HUES64 (cell line): ENCODE data around the gene OR8H2. TPM values are rescaled to one million over a fixed set of nuclear protein-coding genes. Genes with fewer than 3 reads are reported as not detected.
"Not testable (repeated sequence)": the region's sequence is repeated elsewhere in the genome, so short reads cannot be mapped to it uniquely, and the experiment has no call there.

Experiments used
- H3K27ac ChIP-seq: 2 replicates; pipeline ENCODE4 v1.7.0; 2013; ENCODE audit warnings: low read depth, low read length, inconsistent platforms
- H3K27me3 ChIP-seq: 2 replicates; pipeline ENCODE4 v1.6.1; 2013; ENCODE audit warnings: mild to moderate bottlenecking, low read length; ENCODE audit not compliant: insufficient read depth
- H3K36me3 ChIP-seq: 2 replicates; pipeline ENCODE4 v1.6.1; 2013; ENCODE audit warnings: mild to moderate bottlenecking, low read length; ENCODE audit not compliant: insufficient read depth
- H3K4me1 ChIP-seq: 2 replicates; pipeline ENCODE4 v1.6.1; 2013; ENCODE audit warnings: mild to moderate bottlenecking, low read length, moderate library complexity; ENCODE audit not compliant: insufficient read depth
- H3K4me3 ChIP-seq: 2 replicates; pipeline ENCODE4 v1.5.1; 2013; ENCODE audit warnings: mild to moderate bottlenecking, low read length, moderate library complexity
- H3K9ac ChIP-seq: 2 replicates; pipeline ENCODE4 v1.6.1; 2013; ENCODE audit warnings: mild to moderate bottlenecking, low read depth, low read length
- H3K9me3 ChIP-seq: 2 replicates; pipeline ENCODE4 v1.6.1; 2013; ENCODE audit warnings: low read depth, low read length; ENCODE audit not compliant: insufficient read depth
- WGBS: fragments of 150-250, 120-280 bp; methylation state at CpG from one replicate; pipeline ENCODE4 v1.1.7; 2013; ENCODE audit warnings: missing lambda C conversion rate; 5-methylcytosine and 5-hydroxymethylcytosine counted together
- polyA plus RNA-seq, 2 experiments: library from polyadenylated mRNA; stranded (reverse); fragments of 50-300 nt; gene quantifications; one replicate each; pipeline ENCODE4 v1.2.3, GENCODE V29; 2013

OR8H2 gene, protein sequence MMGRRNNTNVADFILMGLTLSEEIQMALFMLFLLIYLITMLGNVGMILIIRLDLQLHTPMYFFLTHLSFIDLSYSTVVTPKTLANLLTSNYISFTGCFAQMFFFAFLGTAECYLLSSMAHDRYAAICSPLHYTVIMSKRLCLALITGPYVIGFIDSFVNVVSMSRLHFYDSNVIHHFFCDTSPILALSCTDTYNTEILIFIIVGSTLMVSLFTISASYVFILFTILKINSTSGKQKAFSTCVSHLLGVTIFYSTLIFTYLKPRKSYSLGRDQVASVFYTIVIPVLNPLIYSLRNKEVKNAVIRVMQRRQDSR
- not detected for polyA plus RNA-seq (2013, experiment 1 of 2)
- not detected for polyA plus RNA-seq (2013, experiment 2 of 2)

DNA sequence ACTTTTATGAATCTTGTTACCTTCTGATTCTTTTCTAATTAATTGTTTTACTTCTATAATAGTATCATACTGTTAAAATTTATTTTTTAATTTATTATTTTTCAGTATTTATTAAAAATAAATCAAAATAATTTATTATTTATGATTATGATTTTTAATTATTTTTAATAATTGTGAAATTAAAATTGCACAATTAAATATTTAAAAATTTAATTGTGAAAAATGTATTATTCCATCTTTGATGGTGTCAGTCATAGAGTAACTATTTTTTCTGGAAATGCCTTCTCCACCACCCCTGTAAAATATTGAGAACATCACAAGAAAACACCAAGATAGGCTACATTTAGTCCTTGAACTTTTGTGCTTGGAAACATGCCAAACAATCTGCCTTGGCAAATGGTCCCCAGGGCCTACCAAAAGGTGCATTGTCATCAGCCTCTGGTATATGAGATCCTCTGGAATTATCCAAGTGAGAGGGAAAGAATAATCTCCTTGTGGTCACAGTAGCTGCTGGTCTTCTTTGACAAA lies at the start of gene OR8H2:
OR8H2 (plus strand) TSS at position 478 of the 528 bp plus-strand sequence. CDS start 1,356 bp downstream, outside the sequence.
- H3K36me3 ChIP-seq, result no peaks in the 10 kb centered on the region
- no peaks in the 10 kb centered on the region for H3K9me3 ChIP-seq
- H3K27me3 ChIP-seq, result no peaks in the 10 kb centered on the region
- no peaks in the 10 kb centered on the region for H3K4me1 ChIP-seq
- H3K4me3 ChIP-seq, result no peak within 1 kb of the TSS
- no peak within 1 kb of the TSS for H3K27ac ChIP-seq
- H3K9ac ChIP-seq, result no peak within 1 kb of the TSS

DNA sequence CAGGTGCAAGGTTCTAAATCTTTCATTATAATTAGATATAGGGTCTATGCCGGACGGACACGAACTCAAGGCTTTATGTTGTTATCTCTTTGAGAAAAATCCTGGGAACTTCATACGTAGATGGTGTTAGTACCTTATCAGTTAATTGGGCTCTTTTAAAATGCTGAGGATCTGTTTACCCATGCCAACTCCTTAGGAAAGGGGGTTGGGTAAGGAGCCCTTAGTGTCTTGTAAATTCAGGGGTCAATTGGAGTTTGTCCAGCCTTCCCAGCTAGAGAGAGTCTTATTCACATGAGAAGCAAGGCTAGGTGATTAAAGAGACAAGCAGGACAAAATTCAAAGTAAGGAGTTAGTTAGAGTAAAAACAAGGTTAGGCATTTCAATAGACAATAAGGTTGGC lies 47.1 kb upstream of the OR8H2 start:
- H3K27ac ChIP-seq, result peak overlapping the region; percentile 94
- H3K36me3 ChIP-seq, H3K9ac ChIP-seq, H3K9me3 ChIP-seq, H3K27me3 ChIP-seq: not testable (repeated sequence)
- WGBS, result 29% methylated on average over 4 of the region's 4 CpGs
- H3K4me3 ChIP-seq, result peak overlapping the region; percentile 29; the same call in 1 of the 2 replicates
- H3K4me1 ChIP-seq, result peaks cover 41% of the 10 kb centered on the region

DNA sequence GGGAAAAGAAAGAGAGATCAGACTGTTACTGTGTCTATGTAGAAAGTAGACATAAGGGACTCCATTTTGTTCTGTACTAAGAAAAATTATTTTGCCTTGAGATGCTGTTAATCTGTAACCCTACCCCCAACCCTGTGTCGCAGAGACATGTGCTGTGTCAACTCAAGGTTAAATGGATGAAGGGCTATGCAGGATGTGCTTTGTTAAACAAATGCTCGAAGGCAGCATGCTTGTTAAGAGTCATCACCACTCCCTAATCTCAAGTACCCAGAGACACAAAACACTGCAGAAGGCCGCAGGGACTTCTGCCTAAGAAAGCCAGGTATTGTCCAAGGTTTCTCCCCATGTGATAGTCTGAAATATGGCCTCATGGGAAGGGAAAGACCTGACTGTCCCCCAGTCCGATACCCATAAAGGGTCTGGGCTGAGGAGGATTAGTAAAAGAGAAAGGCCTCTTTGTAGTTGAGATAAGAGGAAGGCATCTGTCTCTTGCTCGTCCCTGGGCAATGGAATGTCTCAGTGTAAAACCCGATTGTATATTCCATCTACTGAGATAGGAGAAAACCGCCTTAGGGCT lies 45.7 kb upstream of the OR8H2 start:
- H3K36me3 ChIP-seq, H3K4me3 ChIP-seq, H3K27me3 ChIP-seq, H3K9me3 ChIP-seq: not testable (repeated sequence)
- Histone ChIP-seq H3K4me1 (peaks cover 46% of the 10 kb centered on the region), H3K9ac (peak overlapping the region; percentile 66), H3K27ac (peak overlapping the region; percentile 94)
- WGBS, result 25% methylated on average over 4 of the region's 7 CpGs

DNA sequence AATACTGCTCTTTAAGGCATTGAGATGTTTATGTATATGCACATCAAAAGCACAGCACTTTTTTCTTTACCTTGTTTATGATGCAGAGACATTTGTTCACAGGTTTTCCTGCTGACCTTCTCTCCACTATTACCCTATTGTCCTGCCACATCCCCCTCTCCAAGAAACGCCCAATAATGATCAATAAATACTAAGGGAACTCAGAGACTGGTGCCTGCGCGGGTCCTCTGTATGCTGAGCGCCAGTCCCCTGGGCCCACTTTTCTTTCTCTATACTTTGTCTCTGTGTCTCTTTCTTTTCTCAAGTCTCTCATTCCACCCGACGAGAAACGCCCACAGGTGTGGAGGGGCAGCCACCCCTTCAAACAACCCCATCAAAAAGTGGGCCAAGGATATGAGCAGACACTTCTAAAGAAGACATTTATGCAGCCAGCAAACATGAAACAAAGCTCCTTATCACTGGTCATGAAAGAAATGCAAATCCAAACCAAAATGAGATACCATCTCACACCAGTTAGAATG lies 45.2 kb upstream of the OR8H2 start:
- not testable (repeated sequence) for H3K9me3 ChIP-seq, H3K27me3 ChIP-seq, H3K4me3 ChIP-seq, H3K36me3 ChIP-seq
- WGBS, result 55% methylated on average over 7 of the region's 7 CpGs
- H3K9ac ChIP-seq, result peak overlapping the region; percentile 52; the same call in 1 of the 2 replicates
- peaks cover 46% of the 10 kb centered on the region for H3K4me1 ChIP-seq
- H3K27ac ChIP-seq, result peak overlapping the region; percentile 94

DNA sequence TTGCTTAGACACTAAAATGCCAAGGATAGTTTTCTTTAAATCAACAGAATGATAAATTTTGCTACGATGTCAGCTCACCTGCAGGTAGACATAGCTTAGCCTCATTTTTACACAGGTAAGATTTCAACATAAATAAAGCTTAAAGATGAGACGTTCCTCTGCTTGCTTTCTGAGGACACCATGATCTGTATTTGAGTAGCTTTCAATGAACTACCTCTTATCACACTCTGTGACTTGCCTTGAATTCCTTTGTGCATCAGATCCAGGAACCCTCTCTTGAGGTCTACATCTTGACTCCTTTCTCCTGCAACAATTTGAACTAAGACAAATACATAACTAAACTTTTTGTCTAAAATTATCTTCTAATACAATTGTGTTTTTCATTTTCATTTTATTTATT lies 36.5 kb upstream of the OR8H2 start:
- Histone ChIP-seq H3K27ac (no peak overlapping the region), H3K4me1 (no peaks in the 10 kb centered on the region), H3K36me3 (no peaks in the 10 kb centered on the region), H3K9me3 (no peaks in the 10 kb centered on the region), H3K27me3 (no peaks in the 10 kb centered on the region), H3K4me3 (no peak overlapping the region), H3K9ac (no peak overlapping the region)
- 86% methylated on average over 2 of the region's 2 CpGs for WGBS

DNA sequence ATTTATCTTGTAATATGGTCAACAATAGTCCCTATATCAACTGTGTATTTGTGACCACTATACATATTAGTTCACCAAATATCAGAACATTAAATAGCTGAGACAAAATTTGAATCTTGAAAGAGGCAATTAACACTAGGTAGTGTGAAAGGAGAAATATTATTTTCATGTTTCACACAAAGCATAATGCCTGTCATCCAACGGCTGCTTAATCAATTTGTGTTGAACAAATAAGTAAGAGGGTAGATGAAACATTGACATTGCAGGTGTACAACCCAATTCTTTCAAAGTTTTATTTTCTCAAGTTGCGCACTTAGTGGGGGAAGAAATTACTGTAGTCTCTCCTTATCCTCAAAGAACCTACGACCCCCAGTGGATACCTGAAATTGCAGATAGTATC lies 13.8 kb upstream of the OR8H2 start:
- 85% methylated on average over 3 of the region's 3 CpGs for WGBS
- Histone ChIP-seq H3K36me3 (no peaks in the 10 kb centered on the region), H3K27me3 (no peaks in the 10 kb centered on the region), H3K4me1 (no peaks in the 10 kb centered on the region), H3K9ac (no peak overlapping the region), H3K27ac (no peak overlapping the region), H3K9me3 (no peaks in the 10 kb centered on the region), H3K4me3 (no peak overlapping the region)

DNA sequence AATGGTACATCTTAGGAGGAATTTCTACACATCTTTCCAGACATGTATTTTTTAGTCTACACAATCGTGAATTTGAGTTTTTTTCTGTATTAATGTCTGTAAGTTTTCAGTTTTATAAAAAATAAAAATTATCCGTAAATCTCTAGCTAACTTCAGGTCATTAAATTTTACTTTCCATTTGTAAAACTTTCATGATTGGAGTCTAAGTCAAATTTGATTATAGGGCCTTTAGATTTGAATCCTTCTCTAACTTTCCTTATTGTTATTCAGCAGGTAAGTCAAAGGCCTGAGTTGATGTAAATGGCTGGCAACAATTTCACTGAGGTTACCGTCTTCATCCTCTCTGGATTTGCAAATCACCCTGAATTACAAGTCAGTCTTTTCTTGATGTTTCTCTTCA lies 10.5 kb upstream of the OR8H2 start, which contains the start of gene OR8I2:
OR8I2 (plus strand) TSS at position 301 of the 400 bp plus-strand sequence; CDS start at position 301, 0 bp downstream.
- Histone ChIP-seq H3K4me3 (no peak within 1 kb of the TSS), H3K9me3 (no peaks in the 10 kb centered on the region), H3K27ac (no peak within 1 kb of the TSS), H3K36me3 (no peaks in the 10 kb centered on the region), H3K4me1 (no peaks in the 10 kb centered on the region), H3K27me3 (no peaks in the 10 kb centered on the region), H3K9ac (no peak within 1 kb of the TSS)
- 92% methylated on average over 1 of the region's 3 CpGs for WGBS

DNA sequence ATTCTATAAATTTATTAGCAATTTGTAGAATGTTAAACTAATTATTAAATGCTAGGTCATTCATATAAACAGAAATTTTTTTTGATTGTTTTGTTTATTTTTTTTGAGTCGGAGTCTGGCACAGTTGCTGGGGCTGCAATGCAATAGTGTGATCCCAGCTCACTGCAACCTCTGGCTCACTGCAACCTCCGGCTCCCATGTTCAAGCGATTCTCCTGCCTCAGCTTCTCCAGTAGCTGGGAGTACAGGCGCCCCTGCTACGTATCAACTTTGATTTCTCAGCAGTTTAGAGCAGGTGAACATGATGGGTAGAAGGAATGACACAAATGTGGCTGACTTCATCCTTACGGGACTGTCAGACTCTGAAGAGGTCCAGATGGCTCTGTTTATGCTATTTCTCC lies 18.6 kb downstream of the OR8H2 start, which contains the start of gene OR8H3:
OR8H3 (plus strand) TSS at position 301 of the 400 bp plus-strand sequence; CDS start at position 301, 0 bp downstream.
- Histone ChIP-seq H3K9me3 (no peaks in the 10 kb centered on the region), H3K4me3 (no peak within 1 kb of the TSS), H3K27me3 (no peaks in the 10 kb centered on the region), H3K36me3 (no peaks in the 10 kb centered on the region), H3K27ac (no peak within 1 kb of the TSS), H3K9ac (no peak within 1 kb of the TSS), H3K4me1 (no peaks in the 10 kb centered on the region)
- WGBS, result 94% methylated on average over 5 of the region's 6 CpGs

DNA sequence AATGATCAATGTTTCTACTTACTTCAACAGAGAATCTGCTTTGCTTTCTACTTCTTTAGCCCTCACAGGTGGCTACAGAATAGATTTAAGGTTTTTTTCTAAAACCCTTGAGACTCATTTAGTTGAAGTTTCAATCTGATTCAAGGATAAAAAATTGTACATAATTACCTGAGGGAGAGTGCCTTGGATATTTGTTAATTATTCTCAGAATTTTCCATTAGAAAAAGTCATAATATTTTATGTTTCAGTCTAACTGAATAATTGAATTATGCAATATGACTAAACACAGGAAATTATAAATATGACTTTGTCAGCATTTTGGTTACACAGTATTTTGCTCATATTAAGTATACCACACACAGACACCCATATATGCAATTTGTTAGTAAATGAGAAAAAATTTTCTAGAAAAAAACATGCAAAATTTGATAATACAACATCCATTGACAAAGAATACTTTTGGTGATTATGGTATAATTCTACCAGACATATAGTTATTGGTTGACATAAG lies 36.7 kb downstream of the OR8H2 start, which contains the start of gene OR8J3:
OR8J3 (minus strand) TSS at position 51 of the 511 bp plus-strand sequence. CDS start 2,483 bp downstream, outside the sequence.
- H3K9ac ChIP-seq, result no peak within 1 kb of the TSS
- no peaks in the 10 kb centered on the region for H3K27me3 ChIP-seq
- no peaks in the 10 kb centered on the region for H3K4me1 ChIP-seq
- H3K4me3 ChIP-seq, result no peak within 1 kb of the TSS
- no peaks in the 10 kb centered on the region for H3K36me3 ChIP-seq
- no peak within 1 kb of the TSS for H3K27ac ChIP-seq
- no peaks in the 10 kb centered on the region for H3K9me3 ChIP-seq

DNA sequence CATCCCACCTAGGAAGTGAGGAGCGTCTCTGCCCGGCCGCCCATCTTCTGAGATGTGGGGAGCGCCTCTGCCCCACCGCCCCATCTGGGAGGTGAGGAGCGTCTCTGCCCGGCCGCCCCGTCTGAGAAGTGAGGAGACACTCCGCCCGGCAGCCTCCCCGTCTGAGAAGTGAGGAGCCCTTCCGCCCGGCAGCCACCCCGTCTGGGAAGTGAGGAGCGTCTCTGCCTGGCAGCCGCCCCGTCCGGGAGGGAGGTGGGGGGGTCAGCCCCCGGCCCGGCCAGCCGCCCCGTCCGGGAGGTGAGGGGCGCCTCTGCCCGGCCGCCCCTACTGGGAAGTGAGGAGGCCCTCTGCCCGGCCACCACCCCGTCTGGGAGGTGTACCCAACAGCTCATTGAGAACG lies 40.2 kb downstream of the OR8H2 start:
- WGBS, result 93% methylated on average over 29 of the region's 30 CpGs

DNA sequence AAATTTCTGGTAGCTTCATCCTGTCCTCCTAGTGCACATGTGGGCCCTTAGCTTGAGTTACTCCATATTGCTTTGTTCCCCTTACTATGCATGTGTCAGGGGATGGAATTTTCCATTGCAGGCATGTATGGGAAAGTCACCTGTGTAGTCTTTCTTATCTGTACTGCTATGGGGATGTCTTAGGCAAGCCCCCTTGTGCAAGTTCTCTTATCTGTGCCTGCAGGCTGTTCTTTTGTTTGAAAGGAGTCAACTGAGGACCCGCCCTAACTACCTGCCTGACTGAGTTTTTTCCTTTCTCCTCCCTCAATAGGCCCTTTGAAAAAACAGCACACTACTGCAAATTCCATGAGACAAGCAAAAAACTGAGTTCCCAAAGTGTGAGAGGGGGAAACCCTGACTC lies 47.9 kb downstream of the OR8H2 start:
- Histone ChIP-seq H3K27ac (no peak overlapping the region), H3K4me1 (no peaks in the 10 kb centered on the region), H3K9me3 (peaks cover 11% of the 10 kb centered on the region), H3K9ac (no peak overlapping the region), H3K4me3 (no peak overlapping the region), H3K27me3 (no peaks in the 10 kb centered on the region), H3K36me3 (no peaks in the 10 kb centered on the region)
- WGBS, result 100% methylated on average over 1 of the region's 1 CpG

More for the DNA sequence above, 40.2 kb downstream of the OR8H2 start:
- H3K9me3 ChIP-seq, H3K9ac ChIP-seq, H3K4me1 ChIP-seq, H3K27me3 ChIP-seq, H3K36me3 ChIP-seq, H3K4me3 ChIP-seq, H3K27ac ChIP-seq: not testable (repeated sequence)
